Endothelial cell of umbilical vein (primary cell): ENCODE measurements around the gene SMC1B.

ENCODE experiments used
- EZH2 ChIP-seq: IDR thresholded peaks from 2 replicates; pipeline ENCODE4 v1.6.1; 2012; ENCODE audit warnings: borderline replicate concordance, low read depth, mild to moderate bottlenecking, moderate library complexity, low read length, inconsistent platforms; ENCODE audit not compliant: severe bottlenecking
- FOS ChIP-seq: IDR thresholded peaks from 2 replicates; pipeline ENCODE4 v1.6.1; 2011; ENCODE audit warnings: mild to moderate bottlenecking, low read length, moderate library complexity, borderline replicate concordance; ENCODE audit not compliant: insufficient read depth
- JUN ChIP-seq: IDR thresholded peaks from 2 replicates; pipeline ENCODE4 v1.6.1; 2011; ENCODE audit warnings: borderline replicate concordance, low read depth; ENCODE audit not compliant: insufficient read length, insufficient read depth
- POLR2A ChIP-seq: IDR thresholded peaks from 2 replicates; pipeline ENCODE4 v1.6.1; 2012; ENCODE audit warnings: low read depth, mild to moderate bottlenecking, control low read depth, low read length
- TF ChIP-seq, protein P1 (sequence below), 2 donors: IDR thresholded peaks; 1 replicate in 1 of 2; 2 replicates in 1 of 2; pipeline ENCODE4 v1.5.1; 2011; ENCODE audit warnings: low read length in 2 of 2, mild to moderate bottlenecking in 2 of 2, moderate library complexity in 2 of 2, control low read depth in 1 of 2, inconsistent platforms in 1 of 2, low read depth in 1 of 2; ENCODE audit not compliant: insufficient read depth in 1 of 2; ENCODE audit errors: extremely low read depth in 1 of 2

DNA sequence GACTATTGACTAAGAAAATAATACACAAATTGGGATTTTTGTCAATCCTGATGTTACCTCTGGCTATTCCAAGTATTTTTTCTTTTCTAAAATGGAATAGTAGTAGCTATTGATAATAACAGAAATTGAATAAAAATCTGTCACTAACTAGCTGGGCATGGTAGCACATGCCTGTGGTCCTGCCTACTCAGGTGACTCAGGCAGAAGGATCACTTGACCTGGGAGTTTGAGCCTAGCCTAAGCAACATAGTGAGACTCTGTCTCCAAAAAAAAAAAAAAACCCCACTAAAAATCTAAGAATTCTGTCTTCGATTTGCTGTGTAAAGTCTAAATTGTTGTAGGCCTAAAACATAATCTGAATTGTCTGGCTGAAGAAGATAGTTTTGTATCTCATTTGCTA lies 61.4 kb downstream of the SMC1B start:
- TF ChIP-seq POLR2A (no peak), EZH2 (no peak), JUN (no peak), FOS (no peak)
- TF ChIP-seq, protein P1, sequence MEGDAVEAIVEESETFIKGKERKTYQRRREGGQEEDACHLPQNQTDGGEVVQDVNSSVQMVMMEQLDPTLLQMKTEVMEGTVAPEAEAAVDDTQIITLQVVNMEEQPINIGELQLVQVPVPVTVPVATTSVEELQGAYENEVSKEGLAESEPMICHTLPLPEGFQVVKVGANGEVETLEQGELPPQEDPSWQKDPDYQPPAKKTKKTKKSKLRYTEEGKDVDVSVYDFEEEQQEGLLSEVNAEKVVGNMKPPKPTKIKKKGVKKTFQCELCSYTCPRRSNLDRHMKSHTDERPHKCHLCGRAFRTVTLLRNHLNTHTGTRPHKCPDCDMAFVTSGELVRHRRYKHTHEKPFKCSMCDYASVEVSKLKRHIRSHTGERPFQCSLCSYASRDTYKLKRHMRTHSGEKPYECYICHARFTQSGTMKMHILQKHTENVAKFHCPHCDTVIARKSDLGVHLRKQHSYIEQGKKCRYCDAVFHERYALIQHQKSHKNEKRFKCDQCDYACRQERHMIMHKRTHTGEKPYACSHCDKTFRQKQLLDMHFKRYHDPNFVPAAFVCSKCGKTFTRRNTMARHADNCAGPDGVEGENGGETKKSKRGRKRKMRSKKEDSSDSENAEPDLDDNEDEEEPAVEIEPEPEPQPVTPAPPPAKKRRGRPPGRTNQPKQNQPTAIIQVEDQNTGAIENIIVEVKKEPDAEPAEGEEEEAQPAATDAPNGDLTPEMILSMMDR (IDR thresholded peaks at IDR 0.05; ENCODE audit: extremely low read depth in 1 of 2, insufficient read depth in 1 of 2, low read depth in 1 of 2, low read length in 2 of 2): no peak
